ENCODE results near the gene TRAFD1.

- TF ChIP-seq CTCF (IDR thresholded peaks at IDR 0.05) = no peak
- no peak for TF ChIP-seq EZH2phosphoT487 (IDR thresholded peaks at IDR 0.05)
These were observed 50.2 kb downstream of the TRAFD1 start for GRCh38 chr12:112175361-112176155.
